HG03439 (cell line): ENCODE measurements around the gene EDARADD.
"Not testable (repeated sequence)": the region's sequence is repeated elsewhere in the genome, so short reads cannot be mapped to it uniquely, and the experiment has no call there.

ENCODE experiments used
- ATAC-seq: cut with Tn5 transposase; IDR thresholded peaks from one replicate; pipeline ENCODE4 v1.9.1; 2021; ENCODE audit warnings: mild to moderate bottlenecking, moderate library complexity; ENCODE audit not compliant: unreplicated experiment

Gene EDARADD

GRCh38 chr1:236429715-236430274 lies 35.7 kb downstream of the EDARADD start:
- ATAC-seq, result no peak

DNA sequence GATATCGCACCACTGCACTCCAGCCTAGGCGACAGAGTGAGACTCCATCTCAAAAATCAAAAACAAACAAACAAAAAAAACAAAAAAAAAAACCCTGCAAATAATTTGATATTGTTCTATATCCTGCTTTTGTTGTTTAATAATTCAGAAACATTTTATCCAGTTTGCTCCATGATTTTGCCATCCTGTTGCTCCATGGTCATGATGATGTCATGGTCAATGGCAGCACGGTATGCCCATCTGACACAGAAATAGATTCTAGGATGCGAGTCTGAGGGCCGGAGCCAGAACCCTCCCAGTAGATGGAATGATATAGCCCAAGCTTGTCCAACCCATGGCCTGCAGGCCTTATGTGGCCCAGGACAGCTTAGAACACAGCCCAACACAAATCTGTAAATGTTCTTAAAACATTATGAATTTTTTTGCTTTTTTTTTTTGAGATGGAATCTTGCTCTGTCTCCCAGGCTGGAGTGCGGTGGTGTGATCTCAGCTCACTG lies 39.8 kb downstream of the EDARADD start:
- no peak for ATAC-seq

DNA sequence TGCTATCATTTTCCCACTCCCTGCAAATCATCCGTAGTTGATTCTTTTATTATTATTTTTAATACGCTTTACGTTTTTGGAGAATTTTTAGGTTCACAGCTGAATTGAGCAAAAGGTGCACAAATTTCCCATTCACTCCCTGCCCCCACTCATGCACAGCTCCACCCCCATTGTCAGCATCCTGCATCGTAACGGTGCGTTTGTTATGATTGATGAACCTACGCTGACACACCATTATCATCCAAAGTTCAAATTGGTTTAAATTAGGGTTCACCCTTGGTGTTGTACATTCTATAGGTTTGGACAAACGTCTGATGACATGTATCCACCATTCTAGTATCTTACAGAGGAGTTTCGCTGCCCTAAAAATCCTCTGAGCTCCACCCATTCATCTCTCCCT lies 44.5 kb downstream of the EDARADD start:
- ATAC-seq, result no peak

DNA sequence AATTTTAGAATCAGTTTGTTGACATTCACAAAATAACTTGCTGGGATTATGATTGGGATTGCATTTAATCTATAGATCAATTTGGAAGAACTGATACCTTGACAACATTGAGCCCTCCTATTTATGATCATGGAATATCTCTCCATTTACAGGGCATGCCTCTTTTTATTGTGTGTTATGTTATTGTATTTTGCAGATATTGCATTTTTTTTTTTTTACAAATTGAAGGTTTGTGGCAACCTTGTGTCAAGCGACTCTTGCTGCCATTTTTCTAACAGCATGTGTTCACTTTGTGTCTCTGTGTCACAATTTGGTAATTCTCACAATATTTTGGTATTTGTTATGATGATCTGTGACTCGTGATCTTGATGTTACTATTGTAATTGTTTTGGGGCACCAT lies 46.3 kb downstream of the EDARADD start:
- no peak for ATAC-seq

- ATAC-seq, result no peak
Measured at GRCh38 chr1:236450779-236451178, 56.7 kb downstream of the EDARADD start.

GRCh38 chr1:236451796-236452373 lies 57.8 kb downstream of the EDARADD start:
- ATAC-seq, result peak; percentile 54

DNA sequence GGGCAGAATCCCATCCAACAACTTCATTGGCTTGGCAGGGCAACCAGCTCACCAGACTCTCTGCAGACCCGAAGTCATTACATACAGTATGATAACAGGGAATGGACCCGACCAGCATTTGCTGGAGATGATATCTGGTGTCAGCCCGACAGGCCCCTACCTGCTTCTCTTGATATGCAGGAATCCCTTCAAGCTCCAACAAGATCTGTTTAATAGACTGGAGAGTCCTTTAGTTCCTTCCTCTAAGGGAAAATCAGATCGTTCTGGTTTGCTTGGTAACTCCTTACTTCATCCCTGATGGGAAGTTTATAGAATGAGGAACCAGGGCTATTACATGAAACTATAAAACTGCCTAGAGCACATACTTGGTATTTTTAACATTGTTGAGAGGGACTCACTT lies 61.2 kb downstream of the EDARADD start:
- ATAC-seq, result no peak

DNA sequence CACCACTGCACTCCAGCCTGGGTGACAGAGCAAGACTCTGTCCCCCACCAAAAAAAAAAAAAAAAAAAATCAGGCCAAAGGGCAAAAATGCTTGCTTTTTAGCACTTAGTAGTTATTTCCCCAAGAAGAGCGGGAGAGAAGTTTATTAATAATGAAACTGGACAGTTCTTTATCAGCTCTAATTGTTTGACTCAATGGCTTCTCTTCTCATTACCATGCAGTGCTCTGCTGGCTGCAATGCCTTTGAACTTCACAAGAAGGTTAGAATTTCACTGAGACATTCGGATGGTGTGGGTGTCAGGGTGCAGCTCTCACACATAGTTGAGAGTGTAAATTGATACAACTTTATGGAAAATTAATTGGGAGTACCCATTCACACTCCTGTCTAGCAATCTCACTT lies 63.7 kb downstream of the EDARADD start:
- peak; percentile 68 for ATAC-seq

DNA sequence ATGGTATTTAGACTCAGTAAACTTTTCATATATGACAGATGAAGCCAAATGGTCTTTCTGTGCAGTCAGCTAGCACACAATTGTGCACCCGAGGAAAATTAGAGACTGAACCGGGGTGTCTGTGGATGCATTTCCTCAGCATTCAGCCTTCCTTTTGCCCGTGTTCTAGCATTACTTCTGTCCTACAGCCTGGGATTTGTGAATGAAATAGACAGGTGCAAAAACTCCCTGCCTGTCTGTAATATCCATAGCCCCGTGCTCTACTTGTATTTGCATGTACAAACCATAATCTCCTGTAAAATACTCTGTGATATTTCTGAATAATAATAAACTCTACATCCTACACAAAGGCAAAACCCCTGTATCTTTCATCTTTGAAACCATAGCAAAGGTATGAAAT lies 64.9 kb downstream of the EDARADD start:
- no peak for ATAC-seq

- ATAC-seq, result no peak
Measured at GRCh38 chr1:236460103-236460502, 66.0 kb downstream of the EDARADD start.

DNA sequence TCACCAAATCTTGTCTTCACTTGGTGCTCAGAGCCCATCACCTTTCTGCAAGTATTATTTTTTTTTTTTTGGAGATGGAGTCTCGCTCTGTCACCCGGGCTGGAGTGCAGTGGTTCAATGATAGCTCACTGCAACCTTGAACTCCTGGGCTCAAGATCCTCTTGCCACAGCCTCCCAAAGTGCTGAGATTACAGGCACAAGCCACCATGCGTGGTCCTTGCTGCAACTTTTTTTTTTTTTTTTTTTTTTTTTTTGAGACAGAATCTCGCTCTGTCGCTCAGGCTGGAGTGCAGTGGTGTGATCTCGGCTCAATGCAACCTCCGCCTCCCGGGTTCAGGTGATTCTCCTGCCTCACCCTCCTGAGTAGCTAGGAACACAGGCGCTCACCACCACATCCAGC lies 70.1 kb downstream of the EDARADD start:
- not testable (repeated sequence) for ATAC-seq

- no peak for ATAC-seq
Measured at GRCh38 chr1:236465231-236465958, 71.3 kb downstream of the EDARADD start.

- no peak for ATAC-seq
Measured at GRCh38 chr1:236465959-236466303, 71.8 kb downstream of the EDARADD start.

DNA sequence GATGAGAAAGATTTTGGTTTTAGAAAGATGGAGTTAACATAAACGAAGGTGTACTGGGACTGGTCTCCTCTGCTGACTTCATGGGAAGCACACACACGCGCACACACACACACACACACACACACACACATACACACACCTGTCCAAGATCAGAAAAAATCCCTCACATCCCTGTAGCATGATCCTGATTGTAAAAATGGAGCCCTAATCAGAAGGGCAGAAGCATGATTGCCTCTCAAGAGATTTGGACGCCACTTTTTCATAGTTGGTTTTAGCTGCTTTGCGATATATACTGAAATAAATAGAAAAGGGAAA lies 73.2 kb downstream of the EDARADD start:
- ATAC-seq, result no peak

- ATAC-seq, result no peak
Measured at GRCh38 chr1:236468625-236469024, 74.5 kb downstream of the EDARADD start.

DNA sequence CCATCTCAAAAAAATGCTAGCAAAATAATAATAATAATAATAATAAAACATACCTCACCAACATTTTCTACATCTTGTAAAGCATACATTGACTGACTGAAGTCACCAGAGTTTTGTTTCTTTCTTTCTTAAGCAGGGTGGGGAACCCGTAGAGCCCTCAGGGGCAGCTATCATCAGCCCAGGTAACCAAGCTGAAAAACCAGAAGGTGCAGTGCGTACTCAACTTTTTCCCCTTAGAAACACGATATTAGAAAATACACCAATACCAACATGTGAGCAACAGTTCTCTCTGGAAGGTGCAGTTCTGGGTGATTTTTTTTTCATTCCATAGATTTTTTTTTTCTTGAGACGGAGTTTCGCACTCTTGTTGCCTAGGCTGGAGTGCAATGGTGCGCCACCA lies 75.4 kb downstream of the EDARADD start:
- no peak for ATAC-seq

- no peak for ATAC-seq
Measured at GRCh38 chr1:236471096-236471495, 77.0 kb downstream of the EDARADD start.

- ATAC-seq, result no peak
Measured at GRCh38 chr1:236471653-236472052, 77.6 kb downstream of the EDARADD start.

DNA sequence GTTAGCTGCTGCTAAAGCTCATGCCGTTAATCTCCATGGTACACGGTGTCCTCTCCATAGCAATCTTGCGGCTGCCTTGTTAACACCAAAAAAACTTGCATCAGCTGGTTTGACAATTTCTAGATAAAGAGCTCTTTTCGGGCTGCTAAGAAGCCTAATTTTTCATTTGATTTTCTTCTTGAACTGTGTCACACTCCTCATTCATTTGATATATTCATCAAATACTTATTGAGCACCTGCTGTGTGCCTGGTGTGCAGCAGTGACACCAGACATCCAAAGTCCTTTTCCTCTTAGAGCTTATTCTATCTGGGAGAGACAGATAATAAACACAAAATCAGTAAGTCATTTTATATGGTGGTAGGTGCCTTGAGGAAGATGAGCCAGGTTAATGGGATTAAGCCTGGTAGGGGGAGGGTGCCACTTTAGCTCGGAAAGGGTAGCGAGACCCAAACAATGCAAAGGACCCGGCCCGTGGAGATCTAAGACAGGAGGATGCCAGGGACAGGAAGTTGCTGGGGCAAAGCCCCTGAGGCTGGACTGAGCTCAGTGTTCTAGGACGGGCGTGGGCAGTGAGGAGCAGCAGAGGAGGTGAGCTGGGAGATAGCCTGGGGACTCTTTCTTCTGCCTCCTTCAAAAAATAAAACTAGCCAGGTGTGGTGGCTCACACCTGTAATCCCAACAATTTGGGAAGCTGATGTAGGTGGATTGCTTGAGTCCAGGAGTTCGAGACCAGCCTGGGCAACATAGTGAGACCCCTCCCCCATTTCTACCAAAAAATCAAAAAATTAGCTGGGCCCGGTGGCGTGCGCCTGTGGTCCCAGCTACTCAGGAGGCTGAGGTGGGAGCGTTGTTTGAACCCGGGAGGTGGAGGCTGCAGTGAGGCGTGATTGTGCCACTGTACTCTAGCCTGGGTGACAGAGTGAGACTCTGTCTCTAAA lies 79.0 kb downstream of the EDARADD start:
- ATAC-seq, result no peak

- no peak for ATAC-seq
Measured at GRCh38 chr1:236476019-236476418, 81.9 kb downstream of the EDARADD start.

DNA sequence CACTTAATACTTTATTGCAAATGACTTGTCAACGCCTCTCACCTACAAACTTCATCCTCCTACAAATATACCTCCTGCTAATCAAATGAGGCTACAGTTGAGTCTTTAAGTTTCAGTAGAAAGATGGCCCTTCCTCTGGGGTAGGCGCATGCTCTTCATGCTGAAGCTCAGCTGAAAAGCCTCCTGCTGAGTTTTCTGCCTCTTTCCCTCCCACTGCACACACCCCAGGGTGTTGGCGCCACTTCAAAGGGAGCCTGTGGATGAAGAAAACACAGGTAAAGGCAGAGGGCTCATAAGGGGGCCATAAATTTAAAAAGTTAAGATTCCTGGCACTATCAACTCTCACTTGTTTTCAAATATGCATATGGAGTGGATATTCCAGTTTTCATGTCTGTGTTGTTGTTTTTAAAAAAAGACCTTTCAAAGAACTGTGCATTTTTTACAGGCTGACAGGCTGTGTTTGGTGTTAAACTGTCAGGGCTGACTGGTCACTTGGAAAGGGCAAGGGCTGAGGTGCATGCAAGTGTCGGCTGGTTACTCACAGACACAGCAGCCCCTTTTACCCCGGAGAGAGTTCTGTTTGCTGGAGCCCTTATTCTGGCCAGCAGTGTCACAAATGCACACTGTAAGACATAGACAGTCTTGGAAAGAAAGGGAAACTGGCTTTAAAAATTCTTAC lies 86.8 kb downstream of the EDARADD start:
- no peak for ATAC-seq
